Measurements from ENCODE around the gene NAGPA. TPM values are rescaled to one million over a fixed set of nuclear protein-coding genes. Genes with fewer than 3 reads are reported as not detected.
"Not testable (repeated sequence)": the region's sequence is repeated elsewhere in the genome, so short reads cannot be mapped to it uniquely, and the experiment has no call there.

The NAGPA gene
- total and polyA plus RNA-seq, 10 of the 15 experiments (the other 5 are each of a cell fraction or from before 2014, with no cell fraction given): 0.03 to 11.6 (median 6.6) TPM

DNA sequence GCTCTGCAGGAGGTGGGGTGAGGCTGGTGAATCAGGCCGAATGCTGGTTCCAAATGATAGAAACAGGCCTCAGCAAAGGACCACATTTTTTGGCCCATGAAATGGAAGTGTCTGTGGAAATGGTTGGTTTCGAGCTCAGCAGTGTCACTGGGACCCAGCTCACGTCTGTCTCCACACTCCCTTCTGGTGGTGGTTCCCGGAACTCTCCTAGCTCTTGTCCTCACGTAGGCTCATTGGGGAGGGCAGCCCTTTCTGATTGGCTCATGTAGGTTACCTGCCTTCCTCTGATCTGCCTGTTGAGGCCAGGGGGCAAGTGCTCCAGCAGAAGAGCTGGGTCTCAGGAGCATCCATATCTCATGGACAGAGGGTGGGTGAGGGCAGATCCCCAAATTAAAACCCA lies 41.9 kb upstream of the NAGPA start:
- 86% methylated on average over 5 of the region's 5 CpGs for WGBS (ENCODE audit: insufficient coverage, insufficient replicate concordance, low lambda C conversion rate, missing lambda C conversion rate)
- ATAC-seq (no peak), DNase-seq (ENCODE audit: low read depth, low spot score) (no peak), FAIRE-seq (no peak)
- SMC1A ChIA-PET (ENCODE audit: uncharacterized antibody, unreplicated experiment): interaction anchor here (1.2 kb wide), 1 partner anchor 30 kb away, joined by 3 read pairs; no protein-coding TSS in a partner anchor
- H3K4me1 ChIP-seq (ENCODE audit: control insufficient read depth, insufficient read depth, low read length): peaks cover 10% of the 10 kb centered on the region
- TF ChIP-seq, protein P1, sequence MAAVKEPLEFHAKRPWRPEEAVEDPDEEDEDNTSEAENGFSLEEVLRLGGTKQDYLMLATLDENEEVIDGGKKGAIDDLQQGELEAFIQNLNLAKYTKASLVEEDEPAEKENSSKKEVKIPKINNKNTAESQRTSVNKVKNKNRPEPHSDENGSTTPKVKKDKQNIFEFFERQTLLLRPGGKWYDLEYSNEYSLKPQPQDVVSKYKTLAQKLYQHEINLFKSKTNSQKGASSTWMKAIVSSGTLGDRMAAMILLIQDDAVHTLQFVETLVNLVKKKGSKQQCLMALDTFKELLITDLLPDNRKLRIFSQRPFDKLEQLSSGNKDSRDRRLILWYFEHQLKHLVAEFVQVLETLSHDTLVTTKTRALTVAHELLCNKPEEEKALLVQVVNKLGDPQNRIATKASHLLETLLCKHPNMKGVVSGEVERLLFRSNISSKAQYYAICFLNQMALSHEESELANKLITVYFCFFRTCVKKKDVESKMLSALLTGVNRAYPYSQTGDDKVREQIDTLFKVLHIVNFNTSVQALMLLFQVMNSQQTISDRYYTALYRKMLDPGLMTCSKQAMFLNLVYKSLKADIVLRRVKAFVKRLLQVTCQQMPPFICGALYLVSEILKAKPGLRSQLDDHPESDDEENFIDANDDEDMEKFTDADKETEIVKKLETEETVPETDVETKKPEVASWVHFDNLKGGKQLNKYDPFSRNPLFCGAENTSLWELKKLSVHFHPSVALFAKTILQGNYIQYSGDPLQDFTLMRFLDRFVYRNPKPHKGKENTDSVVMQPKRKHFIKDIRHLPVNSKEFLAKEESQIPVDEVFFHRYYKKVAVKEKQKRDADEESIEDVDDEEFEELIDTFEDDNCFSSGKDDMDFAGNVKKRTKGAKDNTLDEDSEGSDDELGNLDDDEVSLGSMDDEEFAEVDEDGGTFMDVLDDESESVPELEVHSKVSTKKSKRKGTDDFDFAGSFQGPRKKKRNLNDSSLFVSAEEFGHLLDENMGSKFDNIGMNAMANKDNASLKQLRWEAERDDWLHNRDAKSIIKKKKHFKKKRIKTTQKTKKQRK (IDR thresholded peaks at IDR 0.05; ENCODE audit: low read depth, low read length): no peak
- TF ChIP-seq, protein P2, sequence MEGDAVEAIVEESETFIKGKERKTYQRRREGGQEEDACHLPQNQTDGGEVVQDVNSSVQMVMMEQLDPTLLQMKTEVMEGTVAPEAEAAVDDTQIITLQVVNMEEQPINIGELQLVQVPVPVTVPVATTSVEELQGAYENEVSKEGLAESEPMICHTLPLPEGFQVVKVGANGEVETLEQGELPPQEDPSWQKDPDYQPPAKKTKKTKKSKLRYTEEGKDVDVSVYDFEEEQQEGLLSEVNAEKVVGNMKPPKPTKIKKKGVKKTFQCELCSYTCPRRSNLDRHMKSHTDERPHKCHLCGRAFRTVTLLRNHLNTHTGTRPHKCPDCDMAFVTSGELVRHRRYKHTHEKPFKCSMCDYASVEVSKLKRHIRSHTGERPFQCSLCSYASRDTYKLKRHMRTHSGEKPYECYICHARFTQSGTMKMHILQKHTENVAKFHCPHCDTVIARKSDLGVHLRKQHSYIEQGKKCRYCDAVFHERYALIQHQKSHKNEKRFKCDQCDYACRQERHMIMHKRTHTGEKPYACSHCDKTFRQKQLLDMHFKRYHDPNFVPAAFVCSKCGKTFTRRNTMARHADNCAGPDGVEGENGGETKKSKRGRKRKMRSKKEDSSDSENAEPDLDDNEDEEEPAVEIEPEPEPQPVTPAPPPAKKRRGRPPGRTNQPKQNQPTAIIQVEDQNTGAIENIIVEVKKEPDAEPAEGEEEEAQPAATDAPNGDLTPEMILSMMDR (IDR thresholded peaks at IDR 0.05 in 2 of 3, conservative IDR thresholded peaks at IDR 0.05 in 1 of 3; ENCODE audit: control insufficient read depth in 2 of 3, extremely low read depth in 1 of 3, insufficient read depth in 1 of 3, low read depth in 3 of 3, low read length in 3 of 3): no peak
- CTCF ChIA-PET: interaction anchor here (2.9 kb wide), 1 partner anchor 9 kb away, joined by 9 read pairs; no protein-coding TSS in a partner anchor
- BruUV-seq (replicated peaks): no TSS peak
- H3K36me3 ChIP-seq (ENCODE audit: control insufficient read depth in 2 of 2, insufficient read depth in 2 of 2, low read length in 1 of 2): peaks cover 5% of the 10 kb centered on the region in 2 experiments; a peak in 3 of 4 replicates
- no peaks in the 10 kb centered on the region for H3K9me3 ChIP-seq (replicated peaks; ENCODE audit: control insufficient read depth, insufficient read depth, low read length)
- H3K27ac ChIP-seq (ENCODE audit: control insufficient read depth, insufficient read depth): no peak overlapping the region
- intact Hi-C loops (cut with micrococcal nuclease; ENCODE audit: unreplicated experiment): no loop called here
- H3K9ac ChIP-seq (ENCODE audit: control insufficient read depth, insufficient read depth, low read length): no peak overlapping the region
- H3K27me3 ChIP-seq (replicated peaks in 1 of 2; ENCODE audit: control insufficient read depth in 2 of 2, insufficient read depth in 2 of 2, low read length in 1 of 2): no peaks in the 10 kb centered on the region
- POLR2A ChIA-PET: no interaction called here
- no peaks in the 10 kb centered on the region for H4K20me1 ChIP-seq (ENCODE audit: control insufficient read depth, insufficient read depth)
- H3K4me3 ChIP-seq: no peak overlapping the region
- H3K79me2 ChIP-seq (ENCODE audit: control insufficient read depth, insufficient read depth, low read length): peaks cover 10% of the 10 kb centered on the region
- in situ Hi-C loops (cut with MboI): no loop called here
- no peak overlapping the region for H3K4me2 ChIP-seq (ENCODE audit: control insufficient read depth, insufficient read depth)
- RAD21 ChIA-PET (ENCODE audit: unreplicated experiment): no interaction called here
- no peak overlapping the region for H2AFZ ChIP-seq (ENCODE audit: control insufficient read depth, low read depth, low read length)

DNA sequence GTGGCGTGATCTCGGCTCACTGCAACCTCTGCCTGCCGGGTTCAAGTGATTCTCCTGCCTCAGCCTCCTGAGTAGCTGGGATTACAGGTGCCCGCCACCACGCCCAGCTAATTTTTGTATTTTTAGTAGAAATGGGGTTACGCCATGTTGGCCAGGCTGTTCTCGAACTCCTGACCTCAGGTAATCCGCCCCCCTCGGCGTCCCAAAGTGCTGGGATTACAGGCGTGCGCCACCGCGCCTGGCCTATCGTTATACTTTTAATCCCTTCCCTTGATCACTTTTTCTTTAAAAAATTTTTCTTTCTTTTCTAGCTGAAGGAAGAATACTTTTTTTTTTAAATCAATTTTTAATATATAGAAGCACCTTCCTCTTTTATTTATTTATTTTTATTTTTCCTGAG lies 40.0 kb upstream of the NAGPA start:
- CTCF ChIA-PET: interaction anchor here (1.8 to 2.0 kb wide), 2 partner anchors 11 to 39 kb away, joined by 4 to 8 read pairs; partner anchors contain the start of gene NAGPA
- intact Hi-C loops (cut with micrococcal nuclease; ENCODE audit: unreplicated experiment); H3K4me2 ChIP-seq (ENCODE audit: control insufficient read depth, insufficient read depth); RAD21 ChIA-PET (ENCODE audit: unreplicated experiment); H3K79me2 ChIP-seq (ENCODE audit: control insufficient read depth, insufficient read depth, low read length); FAIRE-seq; POLR2A ChIA-PET; H3K4me3 ChIP-seq; H2AFZ ChIP-seq (ENCODE audit: control insufficient read depth, low read depth, low read length); ATAC-seq; H3K27me3 ChIP-seq (replicated peaks in 1 of 2; ENCODE audit: control insufficient read depth in 2 of 2, insufficient read depth in 2 of 2, low read length in 1 of 2); H3K9me3 ChIP-seq (replicated peaks; ENCODE audit: control insufficient read depth, insufficient read depth, low read length); H3K9ac ChIP-seq (ENCODE audit: control insufficient read depth, insufficient read depth, low read length); H3K36me3 ChIP-seq (ENCODE audit: control insufficient read depth in 2 of 2, insufficient read depth in 2 of 2, low read length in 1 of 2); H4K20me1 ChIP-seq (ENCODE audit: control insufficient read depth, insufficient read depth); H3K27ac ChIP-seq (ENCODE audit: control insufficient read depth, insufficient read depth); DNase-seq (ENCODE audit: low read depth, low spot score); in situ Hi-C loops (cut with MboI); BruUV-seq (replicated peaks): not testable (repeated sequence)
- SMC1A ChIA-PET (ENCODE audit: uncharacterized antibody, unreplicated experiment): interaction anchor here (0.7 to 1.1 kb wide), 2 partner anchors 11 to 413 kb away, joined by 3 read pairs; no protein-coding TSS in a partner anchor
- H3K4me1 ChIP-seq (ENCODE audit: control insufficient read depth, insufficient read depth, low read length): peaks cover 10% of the 10 kb centered on the region
- WGBS (ENCODE audit: insufficient coverage, insufficient replicate concordance, low lambda C conversion rate, missing lambda C conversion rate): 91% methylated on average over 15 of the region's 15 CpGs

Data from GM12878 (cell line).